CD8-positive, alpha-beta memory T cell (primary cell): Measurements from ENCODE around the gene PTPRM. TPM values are rescaled to one million over a fixed set of nuclear protein-coding genes. Genes with fewer than 3 reads are reported as not detected.

Experiments
- CTCF ChIA-PET: fragments of 350-600 bp; sonication (Branson Sonifier 250); formaldehyde crosslinking; loops from one replicate; lab custom pipeline; 2021; ENCODE audit warnings: antibody characterized with exemption; lab: Charles Lee
- POLR2A ChIA-PET: fragments of 350-600 bp; sonication (Branson Sonifier 250); formaldehyde crosslinking; loops from one replicate; lab custom pipeline; 2021; ENCODE audit warnings: antibody characterized with exemption; lab: Charles Lee
- DNase-seq, 5 donors: peaks; one replicate each; pipeline versions ENCODE4 v3.0.0 to v3.0.0-alpha.2; 2020 to 2022; ENCODE audit warnings: mixed read lengths in 1 of 5
- H3K27ac ChIP-seq: one replicate; pipeline ENCODE4 v1.7.0; 2013; ENCODE audit warnings: low read depth, mild to moderate bottlenecking, low read length, moderate library complexity
- H3K27me3 ChIP-seq: 2 replicates; pipeline ENCODE4 v1.7.0; 2013; ENCODE audit warnings: low read length, mild to moderate bottlenecking; ENCODE audit not compliant: insufficient read depth, poor library complexity, severe bottlenecking
- H3K36me3 ChIP-seq: 2 replicates; pipeline ENCODE4 v1.7.0; 2013; ENCODE audit warnings: mild to moderate bottlenecking, low read length, moderate library complexity; ENCODE audit not compliant: insufficient read depth
- H3K4me1 ChIP-seq: 2 replicates; pipeline ENCODE4 v1.7.0; 2013; ENCODE audit warnings: mild to moderate bottlenecking, low read length, moderate library complexity; ENCODE audit not compliant: insufficient read depth
- H3K4me3 ChIP-seq: 2 replicates; pipeline ENCODE4 v1.7.0; 2013; ENCODE audit warnings: mild to moderate bottlenecking, low read length
- H3K9me3 ChIP-seq: 2 replicates; pipeline ENCODE4 v1.7.0; 2013; ENCODE audit warnings: mild to moderate bottlenecking, low read length
- H3K27ac Mint-ChIP-seq, 8 donors: one replicate each; pipeline ENCODE4 v1.8.0; 2020 to 2021; ENCODE audit warnings: mixed read lengths in 8 of 8, mild to moderate bottlenecking in 6 of 8, inconsistent platforms in 3 of 8, moderate library complexity in 3 of 8
- H3K27me3 Mint-ChIP-seq, 2 donors: one replicate each; pipeline ENCODE4 v1.8.0; 2020 to 2021; ENCODE audit warnings: mixed read lengths in 2 of 2, mild to moderate bottlenecking in 1 of 2, moderate library complexity in 1 of 2
- H3K36me3 Mint-ChIP-seq, 3 donors: one replicate each; pipeline ENCODE4 v1.8.0; 2020 to 2021; ENCODE audit warnings: mixed read lengths in 3 of 3, inconsistent platforms in 1 of 3, mild to moderate bottlenecking in 1 of 3
- H3K4me1 Mint-ChIP-seq, 3 donors: one replicate each; pipeline ENCODE4 v1.8.0; 2020 to 2021; ENCODE audit warnings: mixed read lengths in 3 of 3, inconsistent platforms in 1 of 3, mild to moderate bottlenecking in 1 of 3
- H3K4me3 Mint-ChIP-seq, 7 donors: one replicate each; pipeline ENCODE4 v1.8.0; 2020 to 2021; ENCODE audit warnings: mixed read lengths in 7 of 7, mild to moderate bottlenecking in 6 of 7, moderate library complexity in 4 of 7, inconsistent platforms in 2 of 7
- H3K9me3 Mint-ChIP-seq, 5 donors: one replicate each; pipeline ENCODE4 v1.8.0; 2020 to 2022; ENCODE audit warnings: mixed read lengths in 5 of 5, mild to moderate bottlenecking in 3 of 5, moderate library complexity in 2 of 5, inconsistent platforms in 1 of 5
- polyA plus RNA-seq: library from polyadenylated mRNA; unstranded; fragments of 300-500 nt; fragmentation: Illumina TruSeq; gene quantifications from one replicate; pipeline ENCODE4 v1.2.3, GENCODE V29; 2021
- total RNA-seq, 2 experiments: library from RNA; stranded (reverse); gene quantifications; one replicate each; pipeline ENCODE4 v1.2.3, GENCODE V29; 2021

Gene PTPRM
- total and polyA plus RNA-seq, 3 experiments from 2014 or later: 3.9 to 7.4 (median 5.3) TPM

- no peaks in the 10 kb centered on the region for H3K9me3 Mint-ChIP-seq
- H3K4me3 Mint-ChIP-seq: no peak overlapping the region
- H3K27ac Mint-ChIP-seq: no peak overlapping the region
- CTCF ChIA-PET: no interaction called here
- no peaks in the 10 kb centered on the region for H3K4me1 Mint-ChIP-seq
- H3K36me3 ChIP-seq: no peaks in the 10 kb centered on the region
- H3K4me3 ChIP-seq: no peak overlapping the region
- H3K27me3 Mint-ChIP-seq: no peaks in the 10 kb centered on the region
- POLR2A ChIA-PET: no interaction called here
- no peak overlapping the region for H3K27ac ChIP-seq
- DNase-seq: no peak
- H3K27me3 ChIP-seq: no peaks in the 10 kb centered on the region
- H3K4me1 ChIP-seq: no peaks in the 10 kb centered on the region
- H3K9me3 ChIP-seq: no peaks in the 10 kb centered on the region
- peaks cover 0 to 5% (median 1%) of the 10 kb centered on the region in 3 donors for H3K36me3 Mint-ChIP-seq
These were observed 813.8 kb downstream of the PTPRM start for GRCh38 chr18:8380926-8381325.

GRCh38 chr18:8381821-8382459, 814.8 kb downstream of the PTPRM start:
- Mint-ChIP-seq H3K9me3 (no peaks in the 10 kb centered on the region), H3K27ac (no peak overlapping the region), H3K4me3 (no peak overlapping the region), H3K4me1 (no peaks in the 10 kb centered on the region), H3K36me3 (peaks cover 0 to 6% (median 1%) of the 10 kb centered on the region in 3 donors), H3K27me3 (peaks cover 0 to 2% of the 10 kb centered on the region in 2 donors)
- Histone ChIP-seq H3K36me3 (no peaks in the 10 kb centered on the region), H3K4me1 (no peaks in the 10 kb centered on the region), H3K27ac (no peak overlapping the region), H3K4me3 (no peak overlapping the region), H3K9me3 (no peaks in the 10 kb centered on the region), H3K27me3 (no peaks in the 10 kb centered on the region)
- ChIA-PET CTCF (no interaction called here), POLR2A (no interaction called here)
- DNase-seq: no peak

- no peak overlapping the region for H3K27ac ChIP-seq
- CTCF ChIA-PET: no interaction called here
- no peak overlapping the region for H3K4me3 ChIP-seq
- Mint-ChIP-seq H3K9me3 (no peaks in the 10 kb centered on the region), H3K36me3 (peaks cover 0 to 11% (median 0%) of the 10 kb centered on the region in 3 donors), H3K27me3 (peaks cover 0 to 2% of the 10 kb centered on the region in 2 donors), H3K4me1 (no peaks in the 10 kb centered on the region), H3K4me3 (no peak overlapping the region), H3K27ac (no peak overlapping the region)
- no peaks in the 10 kb centered on the region for H3K36me3 ChIP-seq
- no peaks in the 10 kb centered on the region for H3K9me3 ChIP-seq
- POLR2A ChIA-PET: no interaction called here
- no peaks in the 10 kb centered on the region for H3K27me3 ChIP-seq
- H3K4me1 ChIP-seq: no peaks in the 10 kb centered on the region
- DNase-seq: no peak
These were observed 818.3 kb downstream of the PTPRM start for GRCh38 chr18:8385400-8385799.

GRCh38 chr18:8386669-8387380, 819.7 kb downstream of the PTPRM start:
- H3K9me3 Mint-ChIP-seq: no peaks in the 10 kb centered on the region
- ChIA-PET POLR2A (no interaction called here), CTCF (interaction anchor here (1.0 to 1.6 kb wide), 2 partner anchors 10 to 14 kb away, joined by 3 to 4 read pairs; no protein-coding TSS in a partner anchor)
- no peak overlapping the region for H3K27ac ChIP-seq
- H3K27ac Mint-ChIP-seq: no peak overlapping the region
- no peaks in the 10 kb centered on the region for H3K9me3 ChIP-seq
- no peaks in the 10 kb centered on the region for H3K4me1 ChIP-seq
- peaks cover 0 to 11% (median 0%) of the 10 kb centered on the region in 3 donors for H3K36me3 Mint-ChIP-seq
- H3K4me3 Mint-ChIP-seq: no peak overlapping the region
- H3K36me3 ChIP-seq: no peaks in the 10 kb centered on the region
- peaks cover 0 to 2% of the 10 kb centered on the region in 2 donors for H3K27me3 Mint-ChIP-seq
- no peak for DNase-seq
- no peak overlapping the region for H3K4me3 ChIP-seq
- no peaks in the 10 kb centered on the region for H3K4me1 Mint-ChIP-seq
- no peaks in the 10 kb centered on the region for H3K27me3 ChIP-seq

- no peak overlapping the region for H3K4me3 Mint-ChIP-seq
- peak in 1 of 5 donors; percentile 14 for DNase-seq
- H3K9me3 ChIP-seq: no peaks in the 10 kb centered on the region
- CTCF ChIA-PET: no interaction called here
- peak overlapping the region in 1 of 8 donors; percentile 19 for H3K27ac Mint-ChIP-seq
- no peaks in the 10 kb centered on the region for H3K36me3 ChIP-seq
- no peaks in the 10 kb centered on the region for H3K27me3 ChIP-seq
- peaks cover 0 to 2% of the 10 kb centered on the region in 2 donors for H3K27me3 Mint-ChIP-seq
- H3K36me3 Mint-ChIP-seq: peaks cover 0 to 9% (median 1%) of the 10 kb centered on the region in 3 donors
- H3K9me3 Mint-ChIP-seq: no peaks in the 10 kb centered on the region
- no peak overlapping the region for H3K27ac ChIP-seq
- H3K4me1 Mint-ChIP-seq: no peaks in the 10 kb centered on the region
- no peak overlapping the region for H3K4me3 ChIP-seq
- POLR2A ChIA-PET: no interaction called here
- no peaks in the 10 kb centered on the region for H3K4me1 ChIP-seq
These were observed 822.5 kb downstream of the PTPRM start for GRCh38 chr18:8389391-8390340.

GRCh38 chr18:8391068-8391467, 824.0 kb downstream of the PTPRM start:
- no peak for DNase-seq
- Histone ChIP-seq H3K4me1 (no peaks in the 10 kb centered on the region), H3K4me3 (no peak overlapping the region), H3K27ac (no peak overlapping the region), H3K27me3 (no peaks in the 10 kb centered on the region), H3K9me3 (no peaks in the 10 kb centered on the region), H3K36me3 (no peaks in the 10 kb centered on the region)
- ChIA-PET POLR2A (no interaction called here), CTCF (no interaction called here)
- H3K9me3 Mint-ChIP-seq: peaks cover 0 to 2% (median 0%) of the 10 kb centered on the region in 5 donors
- peaks cover 0 to 8% (median 3%) of the 10 kb centered on the region in 3 donors for H3K36me3 Mint-ChIP-seq
- H3K4me3 Mint-ChIP-seq: no peak overlapping the region
- H3K27me3 Mint-ChIP-seq: peaks cover 0 to 2% of the 10 kb centered on the region in 2 donors
- H3K4me1 Mint-ChIP-seq: no peaks in the 10 kb centered on the region
- no peak overlapping the region for H3K27ac Mint-ChIP-seq

GRCh38 chr18:8396254-8396653, 829.1 kb downstream of the PTPRM start:
- peaks cover 0 to 3% (median 3%) of the 10 kb centered on the region in 3 donors for H3K36me3 Mint-ChIP-seq
- H3K4me1 ChIP-seq: no peaks in the 10 kb centered on the region
- ChIA-PET POLR2A (no interaction called here), CTCF (no interaction called here)
- peak overlapping the region in 2 of 8 donors; percentile 6 to 16 for H3K27ac Mint-ChIP-seq
- no peaks in the 10 kb centered on the region for H3K27me3 ChIP-seq
- no peak overlapping the region for H3K4me3 Mint-ChIP-seq
- H3K4me3 ChIP-seq: no peak overlapping the region
- no peaks in the 10 kb centered on the region for H3K9me3 ChIP-seq
- peaks cover 0 to 2% (median 0%) of the 10 kb centered on the region in 5 donors for H3K9me3 Mint-ChIP-seq
- peaks cover 0 to 3% of the 10 kb centered on the region in 2 donors for H3K27me3 Mint-ChIP-seq
- no peaks in the 10 kb centered on the region for H3K4me1 Mint-ChIP-seq
- no peak for DNase-seq
- H3K27ac ChIP-seq: no peak overlapping the region
- H3K36me3 ChIP-seq: no peaks in the 10 kb centered on the region
